Breast epithelium (tissue), 3 donors: Measurements from ENCODE around the gene CNTN6.

ENCODE experiments used
- CTCF ChIP-seq, 3 donors: fragments of 450-650 bp; IDR thresholded peaks; one replicate each; pipeline ENCODE4 v1.5.1; 2016 to 2017; ENCODE audit warnings: antibody characterized with exemption in 3 of 3, mild to moderate bottlenecking in 3 of 3, moderate library complexity in 3 of 3
- POLR2A ChIP-seq: fragments of 450-650 bp; IDR thresholded peaks from one replicate; pipeline ENCODE4 v1.6.1; 2016; ENCODE audit warnings: antibody characterized with exemption, mild to moderate bottlenecking, moderate library complexity

DNA sequence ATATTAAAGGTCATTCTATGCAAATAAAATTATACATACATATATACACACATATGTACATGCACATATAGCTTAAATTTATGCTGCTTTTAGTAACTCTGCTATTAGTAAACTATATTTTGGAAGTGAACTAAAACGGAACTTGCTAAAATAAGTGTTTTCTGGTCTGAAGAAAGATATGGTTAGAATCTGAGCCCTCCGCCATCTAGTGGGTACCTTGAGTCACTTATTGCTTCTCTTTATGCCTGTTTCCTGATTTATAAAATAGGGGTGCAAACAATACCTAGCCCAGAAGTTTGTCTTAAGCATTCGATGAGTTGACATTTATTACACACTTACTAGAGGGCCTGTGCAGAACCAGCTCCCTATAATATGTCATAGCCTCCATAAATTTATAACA, 255.7 kb downstream of the CNTN6 start:
- TF ChIP-seq CTCF (IDR thresholded peaks at IDR 0.05): no peak
- no peak for TF ChIP-seq POLR2A
